NCI-H128 (cell line): ENCODE data around the gene DNAJB8.

Source experiments
- DNase-seq: peaks from one replicate; lab custom pipeline; 2025; ENCODE audit not compliant: unreplicated experiment; lab: John Stamatoyannopoulos, UW

The DNAJB8 gene

GRCh38 chr3:128413413-128414205 lies 53.1 kb downstream of the DNAJB8 start:
- no peak for DNase-seq

GRCh38 chr3:128413003-128413370 lies 53.7 kb downstream of the DNAJB8 start:
- no peak for DNase-seq
